HEK293T (cell line): ENCODE results near the gene ZBTB7B.
A peak's percentile ranks its signal among the peaks of the same experiment; 100 is the strongest.

ENCODE experiments used
- CTCF ChIA-PET: fragments of 350-600 bp; formaldehyde crosslinking; extraction: SDS; loops from one replicate; lab custom pipeline; 2021; ENCODE audit warnings: antibody characterized with exemption, inconsistent platforms; lab: Yijun Ruan, JAX
- POLR2A ChIA-PET: fragments of 350-600 bp; formaldehyde crosslinking; extraction: SDS; loops from one replicate; lab custom pipeline; 2020; ENCODE audit warnings: antibody characterized with exemption, inconsistent platforms; lab: Yijun Ruan, JAX
- DNase-seq: peaks from one replicate; pipeline ENCODE4 v3.0.0; 2012; ENCODE audit warnings: mixed read lengths; ENCODE audit errors: extremely low spot score
- ARNT ChIP-seq: fragments of 450-650 bp; IDR thresholded peaks from 2 replicates; pipeline ENCODE4 v1.6.1; 2017; ENCODE audit warnings: mild to moderate bottlenecking
- BHLHE40 ChIP-seq: fragments of 450-650 bp; IDR thresholded peaks from 2 replicates; pipeline ENCODE4 v1.6.1; 2016; ENCODE audit warnings: mild to moderate bottlenecking, moderate library complexity, borderline replicate concordance
- CTBP1 ChIP-seq: fragments of 450-650 bp; IDR thresholded peaks from 2 replicates; pipeline ENCODE4 v1.6.1; 2016; ENCODE audit warnings: borderline replicate concordance
- ELF4 ChIP-seq: fragments of 450-650 bp; IDR thresholded peaks from 2 replicates; pipeline ENCODE4 v1.6.1; 2017; ENCODE audit warnings: antibody characterized with exemption
- FOXA1 ChIP-seq: fragments of 450-650 bp; IDR thresholded peaks from 2 replicates; pipeline ENCODE4 v1.6.1; 2016; ENCODE audit warnings: mild to moderate bottlenecking
- FOXK2 ChIP-seq: fragments of 450-650 bp; IDR thresholded peaks from 2 replicates; pipeline ENCODE4 v1.6.1; 2016; ENCODE audit warnings: mild to moderate bottlenecking
- FOXM1 ChIP-seq: fragments of 450-650 bp; IDR thresholded peaks from 2 replicates; pipeline ENCODE4 v1.6.1; 2017; ENCODE audit warnings: mild to moderate bottlenecking, borderline replicate concordance
- HDGF ChIP-seq: fragments of 450-650 bp; IDR thresholded peaks from 2 replicates; pipeline ENCODE4 v1.6.1; 2017; ENCODE audit warnings: antibody characterized with exemption, borderline replicate concordance
- L3MBTL2 ChIP-seq: fragments of 450-650 bp; conservative IDR thresholded peaks from 2 replicates; pipeline ENCODE4 v1.6.1; 2016; ENCODE audit warnings: mild to moderate bottlenecking
- LEF1 ChIP-seq: fragments of 450-650 bp; IDR thresholded peaks from 2 replicates; pipeline ENCODE4 v1.6.1; 2017; ENCODE audit warnings: mild to moderate bottlenecking, borderline replicate concordance
- NFRKB ChIP-seq: fragments of 450-650 bp; IDR thresholded peaks from 2 replicates; pipeline ENCODE4 v1.6.1; 2016; ENCODE audit warnings: mild to moderate bottlenecking, moderate library complexity
- SP1 ChIP-seq: fragments of 450-650 bp; IDR thresholded peaks from 2 replicates; pipeline ENCODE4 v1.6.1; 2017
- SUZ12 ChIP-seq: fragments of 450-650 bp; IDR thresholded peaks from 2 replicates; pipeline ENCODE4 v1.6.1; 2016; ENCODE audit warnings: mild to moderate bottlenecking
- TARDBP ChIP-seq: fragments of 450-650 bp; IDR thresholded peaks from 2 replicates; pipeline ENCODE4 v1.6.1; 2016
- ZNF384 ChIP-seq: fragments of 450-650 bp; IDR thresholded peaks from 2 replicates; pipeline ENCODE4 v1.6.1; 2016
- TF ChIP-seq, protein P1 (sequence below): fragments of 450-650 bp; IDR thresholded peaks from 2 replicates; pipeline ENCODE4 v1.6.1; 2016

ZBTB7B gene

DNA sequence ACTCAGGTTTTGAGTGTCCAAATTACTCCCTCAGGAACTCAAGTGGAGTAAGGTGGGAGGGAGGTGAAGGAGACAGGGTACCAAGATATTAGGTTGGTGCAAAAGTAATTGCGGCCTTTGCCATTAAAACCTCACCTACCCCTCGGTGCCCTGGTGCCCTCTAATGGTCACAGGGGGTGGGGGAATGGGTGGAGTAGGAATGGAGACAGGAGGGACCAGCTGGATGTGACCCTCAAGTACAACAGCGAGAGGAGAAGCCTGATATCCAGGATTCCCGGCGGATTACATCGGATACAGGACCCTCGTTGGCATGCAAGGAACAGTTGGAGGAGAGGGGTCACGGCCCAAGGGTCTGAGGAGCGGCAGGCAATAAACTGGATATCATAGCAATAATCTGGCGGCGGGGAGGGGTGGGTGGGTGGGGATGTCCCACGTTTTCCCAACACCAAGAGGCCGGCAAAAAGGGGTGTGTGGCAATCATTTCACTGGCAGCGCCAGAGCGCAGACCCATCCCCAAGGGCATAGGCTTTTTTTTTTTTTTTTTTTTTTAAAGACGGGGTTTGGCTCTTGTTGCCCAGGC is 4.3 kb upstream of the ZBTB7B start:
- ChIA-PET POLR2A (interaction anchor here (1.0 to 3.8 kb wide), 10 partner anchors 15 to 196 kb away, joined by 3 to 43 read pairs (median 12); partner anchors contain the start of genes ADAM15, FLAD1, PMVK and PYGO2), CTCF (interaction anchor here (0.6 to 7.8 kb wide), 12 partner anchors 8 to 540 kb away, joined by 3 to 45 read pairs (median 4); partner anchors contain the start of genes CKS1B, FLAD1, PBXIP1 and PYGO2)
- no peak for TF ChIP-seq HDGF
- TF ChIP-seq SUZ12, result no peak
- no peak for TF ChIP-seq NFRKB
- TF ChIP-seq ELF4, result peak; percentile 38; the same call in 1 of the 2 replicates
- no peak for TF ChIP-seq FOXM1
- no peak for TF ChIP-seq CTBP1
- no peak for TF ChIP-seq L3MBTL2
- TF ChIP-seq, protein P1, sequence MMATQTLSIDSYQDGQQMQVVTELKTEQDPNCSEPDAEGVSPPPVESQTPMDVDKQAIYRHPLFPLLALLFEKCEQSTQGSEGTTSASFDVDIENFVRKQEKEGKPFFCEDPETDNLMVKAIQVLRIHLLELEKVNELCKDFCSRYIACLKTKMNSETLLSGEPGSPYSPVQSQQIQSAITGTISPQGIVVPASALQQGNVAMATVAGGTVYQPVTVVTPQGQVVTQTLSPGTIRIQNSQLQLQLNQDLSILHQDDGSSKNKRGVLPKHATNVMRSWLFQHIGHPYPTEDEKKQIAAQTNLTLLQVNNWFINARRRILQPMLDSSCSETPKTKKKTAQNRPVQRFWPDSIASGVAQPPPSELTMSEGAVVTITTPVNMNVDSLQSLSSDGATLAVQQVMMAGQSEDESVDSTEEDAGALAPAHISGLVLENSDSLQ, result no peak
- no peak for TF ChIP-seq FOXA1
- DNase-seq, result no peak

DNA sequence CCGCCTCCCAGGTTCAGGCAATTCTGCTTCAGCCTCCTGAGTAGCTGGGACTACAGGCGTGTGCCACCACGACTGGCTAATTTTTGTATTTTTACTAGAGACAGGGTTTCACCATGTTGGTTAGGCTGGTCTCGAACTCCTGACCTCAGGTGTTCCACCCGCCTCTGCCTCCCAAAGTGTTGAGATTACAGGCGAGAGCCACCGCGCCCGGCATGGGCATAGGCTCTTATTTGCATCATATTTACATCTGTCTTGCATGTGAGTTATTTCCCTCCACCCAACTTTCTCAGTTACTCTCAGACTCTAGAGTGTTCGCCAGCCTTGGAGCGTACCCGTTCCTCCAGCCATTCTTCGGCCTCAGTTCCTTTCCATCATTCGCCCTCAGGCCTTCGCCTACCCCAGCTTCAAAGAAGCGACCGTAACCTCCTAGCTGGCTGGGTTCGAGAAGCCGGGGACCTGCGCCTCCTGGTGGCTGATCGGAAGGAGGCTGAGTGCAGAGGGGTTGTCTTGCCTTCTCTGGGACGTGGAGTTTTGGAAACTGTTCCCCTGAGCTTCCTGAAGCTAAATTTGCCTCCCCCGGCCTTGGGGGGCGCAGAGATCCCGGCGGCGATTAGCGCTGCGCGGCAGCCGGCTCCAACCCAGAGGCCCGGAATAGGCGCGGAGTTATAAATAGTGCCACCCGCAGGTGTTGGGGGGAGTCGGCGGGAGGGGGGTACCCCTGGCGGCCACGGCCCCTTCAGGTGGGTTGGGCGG is 3.6 kb upstream of the ZBTB7B start:
- peak; percentile 20; the same call in 1 of the 2 replicates for TF ChIP-seq FOXM1
- no peak for TF ChIP-seq ZNF384
- POLR2A ChIA-PET, result interaction anchor here (0.7 to 3.8 kb wide), 17 partner anchors 9 to 195 kb away, joined by 3 to 43 read pairs (median 5); partner anchors contain the start of genes ADAM15, EFNA3, FLAD1 and PMVK
- peak; percentile 86 for DNase-seq
- CTCF ChIA-PET, result interaction anchor here (0.6 to 7.8 kb wide), 20 partner anchors 9 to 540 kb away, joined by 3 to 45 read pairs (median 4); partner anchors contain the start of genes ADAM15, CKS1B, FLAD1 and PBXIP1

DNA sequence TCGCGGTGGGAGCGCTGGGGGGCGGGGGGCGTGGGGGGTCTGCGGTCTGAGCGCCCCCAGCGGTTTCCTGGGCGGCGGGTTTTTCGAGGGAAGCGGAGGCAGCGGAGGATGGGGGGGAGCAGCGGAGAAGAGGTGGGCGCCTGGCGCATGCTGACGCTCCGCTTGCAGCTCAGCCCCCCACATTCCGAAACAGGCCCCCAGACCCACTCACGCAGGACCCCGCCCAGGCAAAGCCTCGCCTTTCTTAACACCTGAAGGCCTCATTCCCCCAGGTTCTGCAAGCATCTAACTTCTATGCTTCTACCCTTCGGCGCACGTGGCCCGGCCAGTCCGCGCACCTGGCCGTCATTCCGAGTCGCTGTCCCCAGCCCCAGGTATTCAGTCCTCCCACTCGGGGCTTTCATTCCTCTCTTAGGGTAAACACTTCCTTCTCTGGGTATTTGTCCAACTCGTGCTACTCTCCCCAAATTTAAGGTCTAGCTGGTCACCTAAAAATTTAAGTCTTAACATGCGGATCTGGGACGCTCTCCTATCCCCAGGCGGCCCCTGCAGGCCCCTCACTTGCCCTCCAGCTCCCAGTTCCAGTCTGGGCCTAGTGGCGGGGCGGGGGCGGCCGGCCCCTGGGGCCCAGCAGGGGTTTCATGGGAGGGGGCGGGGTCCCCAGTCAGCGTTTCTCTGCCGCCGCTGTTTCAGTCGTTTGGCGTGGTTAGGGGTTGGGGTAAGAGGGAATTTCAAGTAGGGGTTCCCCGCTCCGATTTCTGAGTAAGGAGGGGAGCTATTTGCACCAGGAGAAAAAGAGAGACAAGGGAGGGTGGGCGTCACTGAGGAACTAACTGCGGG is 2.8 kb upstream of the ZBTB7B start:
- ChIA-PET POLR2A (interaction anchor here (0.7 to 3.8 kb wide), 22 partner anchors 8 to 194 kb away, joined by 3 to 43 read pairs (median 5); partner anchors contain the start of genes ADAM15, EFNA3, FLAD1 and PBXIP1), CTCF (interaction anchor here (0.8 to 7.8 kb wide), 19 partner anchors 9 to 63 kb away, joined by 3 to 45 read pairs (median 4); partner anchors contain the start of genes ADAM15, CKS1B, FLAD1 and PBXIP1)
- TF ChIP-seq L3MBTL2 (peak; percentile 96), FOXK2 (no peak)
- no peak for DNase-seq

DNA sequence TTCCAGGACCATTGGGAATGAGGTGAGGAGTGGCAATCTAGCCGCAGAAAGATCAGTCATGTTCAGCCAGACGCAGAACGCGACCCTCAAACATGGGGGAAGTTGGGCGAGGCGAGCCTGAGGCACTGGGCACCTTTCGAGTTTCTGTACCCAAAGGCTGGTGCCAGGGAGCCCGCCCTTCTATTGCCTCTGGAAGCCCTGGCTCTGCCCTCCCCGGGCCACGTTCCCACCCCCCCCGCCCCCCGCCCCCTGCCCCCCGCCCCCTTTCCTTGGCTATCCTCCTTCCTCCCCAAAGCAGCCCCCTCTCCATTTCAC is 2.2 kb upstream of the ZBTB7B start:
- ChIA-PET POLR2A (interaction anchor here (0.8 to 3.8 kb wide), 16 partner anchors 8 to 81 kb away, joined by 3 to 43 read pairs (median 6); partner anchors contain the start of genes ADAM15, FLAD1, PBXIP1 and PMVK), CTCF (interaction anchor here (0.8 to 7.8 kb wide), 9 partner anchors 12 to 61 kb away, joined by 3 to 45 read pairs (median 5); partner anchors contain the start of genes ADAM15, CKS1B and FLAD1)
- TF ChIP-seq ARNT, result no peak
- no peak for TF ChIP-seq NFRKB
- no peak for TF ChIP-seq CTBP1
- no peak for TF ChIP-seq TARDBP
- TF ChIP-seq, protein P1, result no peak
- no peak for TF ChIP-seq FOXK2
- TF ChIP-seq SUZ12, result no peak
- no peak for TF ChIP-seq FOXA1
- TF ChIP-seq SP1, result no peak
- TF ChIP-seq ELF4, result no peak
- no peak for TF ChIP-seq ZNF384
- TF ChIP-seq HDGF, result no peak
- no peak for TF ChIP-seq L3MBTL2
- no peak for TF ChIP-seq BHLHE40
- DNase-seq, result no peak

DNA sequence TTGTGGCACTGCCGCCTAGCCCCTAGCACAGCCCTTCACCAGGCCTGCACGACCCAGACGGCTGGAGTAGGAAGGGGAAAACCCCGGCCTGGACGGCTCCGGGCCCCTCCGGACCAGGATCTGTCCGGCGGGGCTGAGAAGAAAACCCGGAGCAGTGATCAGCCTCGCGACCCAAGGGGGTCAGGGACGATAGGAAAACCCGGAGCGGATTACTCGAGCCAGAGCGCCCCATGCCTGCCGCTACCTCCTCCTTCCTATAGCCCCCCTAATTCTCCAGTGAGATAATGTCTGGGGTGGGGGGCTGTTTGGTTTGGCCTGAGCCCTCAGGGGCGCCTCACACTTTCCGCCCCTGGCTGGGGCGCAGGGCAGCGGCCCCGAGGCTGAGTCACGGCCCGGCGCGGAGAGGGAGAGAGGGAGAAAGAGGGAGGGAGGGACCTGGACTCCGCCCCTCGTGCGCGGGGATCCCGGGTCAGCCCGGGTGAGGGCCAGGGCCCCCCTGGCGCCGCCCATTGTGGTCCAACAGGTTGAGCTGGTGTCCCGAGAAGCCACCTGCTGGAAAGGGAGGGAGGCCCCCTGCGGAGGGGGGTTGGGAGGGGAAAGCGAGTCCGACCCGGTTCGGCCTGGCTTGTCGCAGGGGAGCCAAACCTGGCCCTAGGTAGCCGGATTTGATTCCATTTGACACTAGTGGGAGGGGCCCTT is 1.7 kb upstream of the ZBTB7B start:
- TF ChIP-seq LEF1 (peak; percentile 86; the same call in 1 of the 2 replicates), FOXK2 (no peak), L3MBTL2 (peak; percentile 65), BHLHE40 (no peak), ARNT (peak; percentile 21; the same call in 1 of the 2 replicates), CTBP1 (peak; percentile 62), FOXM1 (peak; percentile 99), HDGF (0 out of 2 replicates have a peak, but pooled peaks have one; percentile 46)
- TF ChIP-seq, protein P1, result peak; percentile 11; the same call in 1 of the 2 replicates
- peak; percentile 85 for DNase-seq
- ChIA-PET CTCF (interaction anchor here (1.5 to 7.8 kb wide), 4 partner anchors 11 to 50 kb away, joined by 3 to 45 read pairs (median 5); partner anchors contain the start of gene ADAM15), POLR2A (interaction anchor here (0.6 to 3.8 kb wide), 14 partner anchors 11 to 64 kb away, joined by 3 to 43 read pairs (median 4); partner anchors contain the start of genes ADAM15, FLAD1, PBXIP1 and PMVK)
